IPS-NIHi7 (cell line): ENCODE measurements around the gene VPS13C.

Experiments
- DNase-seq: peaks from one replicate; pipeline ENCODE4 v3.0.0; 2012; ENCODE audit warnings: mixed read lengths; ENCODE audit errors: extremely low spot score

VPS13C gene

DNA sequence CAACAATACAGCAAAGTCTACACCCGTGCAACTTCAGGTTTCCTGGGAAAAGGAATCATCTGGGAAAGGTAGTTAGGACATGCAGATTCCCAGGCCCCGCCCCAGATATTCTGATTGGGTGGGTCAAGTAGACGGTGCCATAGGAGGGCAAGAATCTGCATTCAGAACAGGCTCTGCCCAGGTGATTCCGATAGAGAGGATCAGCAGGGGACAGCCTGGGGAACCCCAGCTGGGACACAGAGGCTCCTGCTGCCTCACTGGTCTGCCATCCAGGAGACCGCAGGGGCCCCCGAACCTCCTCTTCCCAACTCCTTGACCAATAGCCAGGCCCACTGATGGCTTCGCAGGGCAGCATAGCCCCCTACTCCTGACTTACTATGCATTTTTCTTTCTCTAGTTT is 243.4 kb downstream of the VPS13C start:
- DNase-seq: no peak

DNA sequence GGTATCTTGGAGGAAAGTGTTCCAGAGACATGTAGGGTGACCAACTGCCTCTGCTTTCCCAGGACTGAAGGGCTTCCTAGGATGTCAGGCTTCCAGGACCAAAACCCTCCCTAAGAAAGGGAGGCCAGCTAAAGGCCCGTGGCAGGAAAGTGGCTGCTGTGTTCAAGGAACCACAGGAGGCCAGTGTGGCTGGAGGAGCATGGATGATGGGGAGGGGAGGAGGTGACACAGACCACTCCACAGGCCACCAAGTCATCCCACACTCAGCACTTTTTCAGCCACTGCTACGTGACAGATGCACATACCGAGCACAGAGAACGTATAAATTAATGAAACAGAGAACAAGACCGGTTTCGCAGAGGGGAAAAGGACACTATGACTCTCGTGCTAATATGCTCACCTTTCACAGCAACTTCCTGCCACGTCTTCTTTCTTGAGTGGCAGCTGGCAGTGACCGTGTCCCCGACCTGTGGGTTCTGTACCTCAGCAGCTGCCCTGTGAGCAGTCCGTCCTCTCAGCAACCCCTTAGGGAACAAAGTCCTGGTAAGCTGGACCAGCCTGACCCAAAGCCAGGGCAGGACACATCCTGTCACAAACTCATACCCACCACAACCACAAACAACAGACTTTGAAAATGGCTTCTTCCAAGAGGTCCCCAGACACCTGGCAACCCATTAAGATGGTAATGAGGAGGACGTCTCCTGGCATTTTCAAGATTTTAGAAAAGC is 244.7 kb downstream of the VPS13C start:
- DNase-seq: no peak

DNA sequence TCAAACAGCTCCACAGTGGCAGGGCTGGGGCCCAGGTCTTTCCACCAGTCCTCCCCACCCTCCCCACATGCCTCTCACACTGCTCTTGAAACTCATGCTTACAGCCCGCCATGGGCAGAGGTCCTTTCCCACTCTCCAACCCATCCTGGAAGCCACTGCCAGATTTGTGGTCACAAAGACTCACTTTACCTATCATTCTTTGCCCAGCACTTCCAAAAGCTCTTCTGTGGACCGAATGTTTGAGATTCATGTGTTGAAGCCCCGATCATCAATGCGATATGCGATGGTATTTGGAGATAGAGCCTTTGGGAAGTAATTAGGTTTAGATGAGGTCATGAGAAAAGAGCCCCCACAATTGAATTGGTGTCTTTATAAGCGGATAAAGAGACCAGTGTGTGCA is 247.8 kb downstream of the VPS13C start:
- no peak for DNase-seq

DNA sequence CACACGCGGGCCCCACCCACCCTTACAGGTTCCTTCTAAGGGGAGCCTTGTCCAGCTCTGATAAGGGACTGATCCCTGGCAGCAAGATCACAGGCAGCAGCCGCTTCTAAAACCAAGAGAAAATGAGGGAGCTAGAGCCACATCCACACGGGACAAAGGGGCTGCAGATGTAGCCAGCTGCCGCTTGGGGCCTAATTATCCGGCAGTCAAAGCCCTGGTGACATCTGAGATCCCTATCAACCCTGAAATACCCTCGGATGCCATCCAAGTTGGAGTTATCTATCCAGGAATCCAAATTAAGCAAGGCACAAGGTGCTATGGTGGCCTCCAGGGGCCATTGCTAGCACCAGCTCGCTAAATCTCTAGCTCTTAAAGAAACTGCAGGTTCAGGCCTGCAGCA is 248.3 kb downstream of the VPS13C start:
- no peak for DNase-seq

DNA sequence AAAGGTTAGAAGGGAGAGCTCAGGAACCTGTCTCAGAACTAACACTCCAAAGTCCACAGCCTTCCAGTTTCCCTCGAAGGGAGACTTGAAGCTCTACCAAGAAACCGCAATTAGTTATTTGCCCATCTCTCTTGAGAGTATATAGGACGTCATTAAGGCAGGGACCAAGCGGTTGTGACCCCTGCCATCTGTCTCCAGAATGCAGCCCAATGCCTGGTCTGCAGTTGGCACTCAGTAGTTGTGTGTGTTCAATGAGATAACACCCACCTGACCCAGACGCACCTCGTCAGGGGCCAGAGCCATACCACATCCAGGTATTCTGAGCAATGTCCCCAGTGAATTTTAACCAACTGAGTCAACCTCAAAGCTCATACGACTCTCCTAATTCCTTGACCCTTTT is 251.0 kb downstream of the VPS13C start:
- DNase-seq: no peak

DNA sequence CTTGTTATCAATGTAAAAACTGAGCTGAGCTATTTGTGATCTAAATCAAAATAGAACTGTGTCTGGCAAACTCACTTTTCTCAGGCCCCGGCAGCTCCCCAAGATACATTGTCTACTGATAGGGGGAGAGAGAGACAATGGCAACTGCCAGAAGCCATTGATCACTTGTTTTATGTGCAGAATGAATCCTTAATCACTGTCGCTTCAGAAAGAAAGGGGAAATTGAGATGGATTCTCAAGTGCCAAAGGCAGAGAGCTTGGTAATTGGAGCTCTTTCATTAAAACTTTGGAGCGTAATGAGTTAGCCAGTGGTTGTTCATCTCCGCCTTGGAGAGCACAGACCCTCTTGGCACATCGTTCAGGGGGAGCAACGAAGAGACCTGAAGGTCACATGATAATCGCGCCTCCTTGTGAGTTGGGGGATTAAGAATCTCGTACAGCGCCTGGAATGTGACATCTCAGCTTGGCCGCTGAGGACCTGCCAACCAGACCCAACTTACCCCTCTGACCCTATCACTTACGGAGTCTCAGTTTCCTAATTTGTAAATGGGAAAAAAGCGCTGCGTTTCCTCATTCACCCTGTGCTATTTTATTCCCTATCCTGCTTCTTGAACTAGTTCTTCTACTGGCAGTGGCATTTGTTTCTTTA is 252.8 kb downstream of the VPS13C start:
- DNase-seq: no peak
